ENCODE measurements around the gene GJB5. TPM values are rescaled to one million over a fixed set of nuclear protein-coding genes. Genes with fewer than 3 reads are reported as not detected.
"Not testable (repeated sequence)": the region's sequence is repeated elsewhere in the genome, so short reads cannot be mapped to it uniquely, and the experiment has no call there.

The GJB5 gene
- polyA plus RNA-seq (ENCODE audit: insufficient read depth in 1 of 5, insufficient read length in 5 of 5, low replicate concordance in 1 of 5), result under 1 TPM in 4 of 5 donors, not detected in 1; 0.11 to 0.36 (median 0.17) TPM
- long read RNA-seq, donor 1, result 0 reads
- long read RNA-seq, donor 2, result 0 reads
- long read RNA-seq, donor 3, result 0 reads
- long read RNA-seq, donor 4, result 0 reads
- long read RNA-seq, donor 5, result 0 reads
- long read RNA-seq, donor 6, result 0 reads
- long read RNA-seq, donor 7, result 0 reads
- long read RNA-seq, donor 8, result 0 reads

DNA sequence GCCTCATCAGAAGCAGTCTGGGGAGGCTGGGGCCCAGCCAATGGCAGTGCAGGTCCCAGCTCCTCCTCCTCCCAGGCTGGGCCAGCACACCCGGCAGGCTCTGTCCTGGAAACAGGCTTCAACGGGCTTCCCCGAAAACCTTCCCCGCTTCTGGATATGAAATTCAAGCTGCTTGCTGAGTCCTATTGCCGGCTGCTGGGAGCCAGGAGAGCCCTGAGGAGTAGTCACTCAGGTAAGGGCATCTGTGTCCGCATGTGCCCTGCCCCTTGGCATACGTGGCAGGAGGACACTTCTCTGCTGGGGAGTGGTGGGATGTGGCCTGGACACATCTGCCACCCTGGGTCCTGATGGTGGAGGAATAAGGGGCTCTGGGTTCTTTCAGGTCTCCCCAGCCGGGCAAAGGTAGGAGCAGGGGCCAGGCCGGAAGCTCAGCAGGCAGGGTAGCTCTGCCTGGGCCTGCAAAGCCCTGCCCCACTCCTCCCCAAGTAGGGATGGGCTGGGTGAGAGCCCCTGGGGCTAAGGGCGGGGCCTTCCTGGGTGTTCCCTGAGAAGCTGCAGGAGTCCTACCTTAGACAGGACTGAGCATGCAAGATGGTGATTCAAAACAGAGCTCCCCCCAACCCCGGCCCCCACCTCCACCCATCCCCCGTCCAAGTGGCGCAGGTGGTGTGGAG is at the start of gene GJB5:
GJB5 (plus strand) TSS at position 84 of the 674 bp plus-strand sequence. CDS start 2,284 bp downstream, outside the sequence.
- DNase-seq, result no peak

DNA sequence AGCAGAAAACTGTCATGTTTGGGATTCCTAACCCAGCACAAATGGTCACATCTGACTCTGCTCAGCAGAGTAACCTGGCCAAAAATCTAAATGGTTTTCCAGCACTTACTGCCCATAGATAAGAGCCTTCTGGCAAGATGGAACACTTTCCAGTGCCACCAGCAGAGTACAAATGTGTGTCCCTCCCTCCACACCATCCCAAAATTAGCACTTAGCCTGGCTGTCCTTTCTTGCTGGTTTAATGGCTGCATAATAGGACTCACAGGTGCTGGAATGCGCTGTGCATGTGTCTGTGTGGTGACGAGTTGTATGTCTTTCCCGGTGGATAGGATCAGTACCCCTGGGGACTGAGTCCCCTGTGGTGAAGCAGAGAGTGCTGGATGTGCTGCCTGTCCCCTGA is 49.8 kb upstream of the GJB5 start:
- no peak for DNase-seq

DNA sequence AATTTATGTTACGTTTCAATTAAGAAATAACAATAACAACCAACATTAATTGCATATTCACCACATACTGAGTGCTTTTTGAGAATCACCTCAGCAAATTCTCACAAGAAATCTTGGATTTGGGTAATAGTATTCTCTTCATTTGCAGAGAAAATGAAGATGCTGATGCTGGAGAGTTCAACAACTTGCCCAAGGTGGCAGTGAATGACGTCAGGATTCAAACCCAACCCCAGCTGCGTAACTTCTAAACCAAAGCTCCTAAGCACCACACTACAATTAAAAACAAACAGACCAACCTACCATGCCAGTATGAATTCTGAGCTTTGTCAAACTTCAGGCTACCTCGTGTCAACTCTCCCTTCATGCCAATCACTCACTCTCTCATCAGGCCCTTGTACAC is 46.7 kb upstream of the GJB5 start:
- DNase-seq, result no peak

DNA sequence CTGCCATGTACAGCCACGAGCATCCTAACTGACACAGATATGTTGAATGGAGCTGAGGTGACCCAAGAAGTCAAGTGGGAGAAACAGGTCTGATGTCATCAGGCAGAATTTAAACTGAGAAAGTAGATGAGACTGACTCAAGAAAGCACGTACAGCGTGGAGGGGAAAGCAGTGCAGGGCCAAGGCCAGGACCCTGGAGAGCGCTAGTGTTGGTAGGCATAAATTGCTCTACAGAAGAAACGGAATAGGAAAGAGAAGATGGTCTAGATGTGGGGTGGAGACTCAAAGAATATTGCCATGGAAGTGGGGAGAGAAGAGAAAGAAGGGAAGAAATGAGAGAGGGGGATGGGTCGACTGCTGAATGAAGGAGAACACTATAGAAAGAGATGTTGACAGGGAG is 45.3 kb upstream of the GJB5 start:
- DNase-seq, result no peak

DNA sequence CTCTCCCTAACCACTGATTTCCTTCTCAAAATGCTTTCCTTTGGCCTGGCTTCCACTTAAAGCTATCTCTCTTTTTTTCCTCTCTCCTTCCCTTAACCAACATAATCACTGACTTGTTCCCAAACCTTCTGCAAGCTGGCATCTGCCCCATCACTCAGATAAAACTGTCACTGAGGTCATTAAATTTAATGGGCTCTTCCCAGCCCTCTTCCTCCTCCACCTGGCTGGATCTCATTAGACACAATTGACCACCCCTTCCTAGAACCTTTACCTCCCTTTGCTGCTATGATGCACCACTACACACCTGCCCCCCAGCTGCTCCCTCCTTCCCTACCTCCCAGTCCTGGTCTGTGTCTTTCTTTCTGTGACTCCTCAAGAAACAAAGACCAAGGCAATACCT is 44.0 kb upstream of the GJB5 start:
- DNase-seq, result no peak

DNA sequence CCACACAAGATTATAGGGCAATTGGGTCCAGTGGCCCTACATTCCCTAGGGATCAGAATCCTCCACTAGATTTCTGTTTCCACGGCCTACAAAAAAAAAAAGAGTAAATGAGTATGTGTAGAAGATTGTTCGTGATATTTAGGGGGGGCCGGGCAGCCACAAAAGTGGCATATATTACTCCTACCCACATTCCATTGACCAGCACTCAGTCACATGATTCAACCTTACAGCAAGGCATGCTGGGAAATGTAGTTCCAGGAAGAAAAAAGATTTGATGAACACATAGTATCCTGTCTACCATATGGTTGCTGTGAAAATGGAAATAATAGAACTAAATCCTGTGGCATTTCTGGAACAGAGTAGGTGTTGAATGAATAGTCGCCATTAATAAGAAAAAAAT is 43.4 kb upstream of the GJB5 start:
- no peak for DNase-seq

DNA sequence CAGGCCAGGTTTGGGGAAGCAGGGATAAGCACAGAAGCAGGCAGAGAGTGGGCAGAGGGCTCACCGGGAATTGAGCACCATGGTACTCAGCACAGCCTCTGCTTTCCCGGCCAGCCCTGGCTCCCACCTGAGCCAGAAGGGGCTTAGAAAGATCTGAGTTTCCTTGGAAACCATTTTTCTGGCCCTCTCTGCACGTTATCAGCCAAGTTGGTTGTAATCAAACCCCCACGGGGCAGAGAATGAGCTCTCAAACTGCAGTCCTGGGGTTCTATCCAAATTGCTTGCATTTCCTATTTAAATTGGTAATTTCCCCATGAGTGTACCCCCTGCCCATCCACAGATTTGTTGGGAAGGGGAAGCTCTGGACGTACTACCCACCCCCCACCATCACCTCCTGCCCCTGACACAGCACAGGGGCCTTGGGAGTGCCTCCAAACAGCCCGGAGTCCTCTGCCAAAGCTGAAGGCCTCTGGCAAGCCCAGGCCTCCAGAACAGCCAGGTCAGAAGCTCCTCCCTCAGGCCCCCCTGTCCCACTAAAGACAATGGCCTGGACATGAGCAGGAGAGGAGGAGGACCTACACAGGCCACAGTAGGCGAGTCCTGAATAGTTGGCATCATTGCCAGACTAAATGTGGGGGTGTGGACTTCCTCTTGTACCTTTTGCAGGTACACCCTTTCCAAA is 42.7 kb upstream of the GJB5 start:
- no peak for DNase-seq

DNA sequence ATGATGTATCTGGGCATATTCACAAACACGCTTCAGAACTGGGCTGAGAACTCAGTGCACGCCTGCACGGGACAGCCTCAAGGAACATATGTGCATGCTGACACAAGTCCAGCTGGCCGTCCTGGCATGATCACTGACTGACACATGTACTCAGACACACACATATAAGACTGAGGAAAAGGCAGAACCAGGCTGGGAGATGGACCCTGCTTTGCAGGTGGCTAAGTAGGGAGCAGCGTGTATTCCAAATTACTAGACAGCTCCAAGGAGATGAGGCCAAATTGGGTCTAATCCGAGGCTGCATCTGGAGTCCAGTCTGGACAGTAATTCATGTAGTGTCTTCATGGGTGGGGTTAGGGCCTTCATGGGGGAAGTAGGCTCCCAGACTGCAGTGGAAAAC is 41.4 kb upstream of the GJB5 start:
- DNase-seq, result no peak

DNA sequence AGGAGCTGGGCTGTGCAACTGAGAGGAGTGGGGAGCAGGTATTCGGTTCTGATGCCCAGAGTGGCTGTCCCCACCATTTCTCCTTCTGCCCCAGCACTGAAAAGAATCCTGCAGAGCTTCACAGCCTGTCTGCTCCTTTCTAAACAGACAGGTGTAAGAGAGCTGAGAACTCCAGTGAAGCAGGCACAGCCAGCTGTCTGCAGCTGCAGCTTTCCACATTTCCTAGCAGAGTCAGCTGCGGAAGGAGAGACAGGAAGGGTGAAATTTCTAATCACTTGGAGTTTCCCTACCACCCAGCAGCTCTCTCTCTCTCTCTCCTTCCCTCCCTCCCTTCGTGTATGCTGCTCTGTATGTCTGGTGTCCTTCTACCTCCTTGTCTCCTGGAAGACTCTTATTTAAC is 40.5 kb upstream of the GJB5 start:
- DNase-seq, result no peak

DNA sequence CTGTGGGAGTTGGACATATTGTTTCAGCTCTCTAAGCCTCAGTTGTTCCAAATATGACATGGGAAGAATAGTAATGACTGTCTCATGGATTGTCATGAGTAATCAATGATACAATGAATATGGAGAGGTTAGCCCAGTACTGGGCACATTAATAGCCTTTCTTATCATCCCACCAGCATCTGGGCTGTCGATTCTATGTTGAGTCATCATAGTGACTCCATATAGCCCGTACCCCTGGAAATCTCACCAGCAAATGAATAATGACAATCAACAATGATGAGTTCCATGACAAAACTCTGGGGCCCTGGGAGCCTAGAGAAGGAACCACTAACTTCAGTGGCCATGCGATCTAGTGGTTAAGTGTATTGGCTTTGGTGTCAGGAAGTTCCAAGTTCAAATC is 39.7 kb upstream of the GJB5 start:
- no peak for DNase-seq

DNA sequence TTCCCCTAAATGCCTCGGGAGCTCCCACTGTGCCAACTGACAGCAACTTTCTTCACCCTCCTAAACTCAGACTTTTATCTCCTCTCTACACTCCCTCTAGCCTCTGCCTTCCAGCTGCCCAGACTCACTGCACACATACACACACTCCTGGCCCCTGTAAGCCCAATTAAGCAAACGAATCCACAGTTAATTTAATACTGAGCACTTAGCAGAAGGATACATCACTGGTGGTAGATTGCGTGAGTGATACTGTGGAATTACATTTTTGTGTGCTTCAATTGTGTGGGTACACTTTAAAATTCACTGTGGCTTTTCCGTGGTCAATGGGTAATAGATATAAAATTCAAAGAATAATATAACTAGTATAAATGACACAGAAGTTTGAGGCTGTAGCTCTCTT is 33.6 kb upstream of the GJB5 start:
- no peak for DNase-seq

DNA sequence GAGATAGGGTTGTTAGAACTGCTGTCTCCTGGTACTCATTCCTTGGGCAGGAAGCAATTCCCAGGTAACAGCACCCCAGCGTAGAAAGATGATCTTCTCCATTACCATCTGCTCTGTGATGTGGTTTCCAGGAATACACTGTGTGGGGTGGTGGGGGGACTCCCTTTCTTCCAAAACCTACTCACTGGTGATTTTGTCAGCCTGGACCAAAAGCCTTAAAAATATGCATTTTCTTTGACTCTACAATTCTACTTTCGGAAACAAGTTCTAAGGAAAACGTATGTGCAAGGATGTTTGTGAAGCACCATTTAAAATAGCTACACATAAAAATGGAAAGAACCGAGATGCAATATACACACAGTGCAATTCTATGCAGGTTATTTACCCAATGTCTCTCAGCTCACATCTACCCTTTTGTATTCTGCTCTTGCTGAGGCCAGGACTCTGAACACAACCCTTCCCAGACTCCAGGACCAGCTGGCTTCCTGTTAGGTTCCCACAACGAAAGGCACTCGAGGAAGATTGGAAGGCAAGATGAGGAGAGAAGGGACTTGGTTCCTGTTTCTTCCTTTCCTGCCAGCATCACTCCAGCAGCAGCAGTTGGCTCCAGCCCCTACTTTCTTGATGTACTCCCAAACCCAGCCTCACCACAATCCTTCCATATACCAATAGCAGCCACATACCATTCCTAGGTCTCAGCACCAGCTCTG is 33.0 kb upstream of the GJB5 start:
- no peak for DNase-seq

DNA sequence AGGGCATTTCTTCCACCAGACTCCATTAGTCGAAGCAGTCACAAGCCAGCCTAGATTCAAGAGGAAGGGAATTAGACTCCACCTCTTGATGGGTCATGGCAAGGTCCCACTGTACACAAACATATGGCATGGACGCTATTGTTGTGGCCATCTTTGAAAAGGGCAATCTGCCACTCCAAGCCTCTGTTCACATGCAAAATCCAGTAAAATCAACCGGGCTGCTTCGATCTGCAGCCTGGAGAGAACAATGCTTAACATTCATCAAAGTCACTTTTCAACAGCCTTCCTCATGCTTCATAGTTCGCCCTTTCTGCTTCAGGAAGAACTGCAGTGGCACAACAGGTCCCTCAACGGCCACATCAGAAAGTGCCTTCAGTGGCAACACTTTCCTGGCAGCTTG is 28.0 kb upstream of the GJB5 start:
- DNase-seq, result no peak

DNA sequence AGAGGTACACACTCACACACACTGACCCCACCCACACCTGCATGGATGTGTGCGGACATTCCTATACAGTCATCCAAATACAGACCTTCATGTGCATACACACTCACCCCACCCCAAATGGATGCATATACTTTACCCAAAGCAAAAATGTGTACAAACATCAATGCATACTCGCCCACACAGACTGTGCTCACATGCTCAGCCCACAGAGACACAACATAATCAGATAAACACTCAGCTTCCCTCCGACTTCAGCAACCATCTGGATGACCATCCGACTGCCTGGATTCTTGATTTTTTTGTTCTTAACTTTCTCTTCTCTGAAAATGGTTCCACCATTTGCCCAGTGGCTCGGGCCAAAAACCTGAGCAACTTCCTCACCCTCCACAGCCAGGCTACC is 24.4 kb upstream of the GJB5 start:
- no peak for DNase-seq

DNA sequence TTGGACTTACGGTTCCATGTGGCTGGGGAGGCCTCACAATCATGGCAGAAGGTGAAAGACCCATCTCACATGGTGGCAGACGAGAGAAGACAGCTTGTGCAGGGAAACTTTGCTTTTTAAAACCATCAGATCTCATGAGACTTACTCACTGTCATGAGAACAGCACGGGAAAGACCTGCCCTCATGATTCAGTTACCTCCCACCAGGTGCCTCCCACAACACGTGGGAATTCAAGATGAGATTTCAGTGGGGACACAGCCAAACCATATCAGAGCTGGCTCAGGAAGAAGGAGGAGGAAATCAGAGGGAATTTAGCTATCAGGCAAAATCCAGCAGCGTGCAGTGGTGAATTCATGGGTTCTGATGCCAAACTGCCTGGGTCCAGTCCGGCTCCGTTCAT is 22.0 kb upstream of the GJB5 start:
- DNase-seq, result not testable (repeated sequence)

DNA sequence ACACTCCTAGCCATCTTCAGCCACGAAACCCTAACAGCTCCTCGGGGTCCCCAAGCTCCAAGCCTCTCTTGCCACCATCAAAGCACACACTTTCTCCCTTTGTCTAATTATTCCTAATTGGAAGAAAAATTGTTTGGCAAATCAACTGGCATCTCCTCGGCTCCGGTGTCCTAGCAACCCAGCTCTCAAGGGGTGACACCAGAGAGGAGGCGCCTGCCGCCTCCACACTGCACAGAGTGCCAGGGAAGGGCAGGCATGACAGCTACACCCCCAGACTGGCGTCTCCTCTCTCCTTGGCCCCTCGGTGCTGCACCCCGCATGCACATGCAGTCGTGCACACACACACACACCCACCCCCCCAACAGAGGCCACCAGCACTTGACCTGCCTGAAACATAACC is 18.2 kb upstream of the GJB5 start:
- no peak for DNase-seq

DNA sequence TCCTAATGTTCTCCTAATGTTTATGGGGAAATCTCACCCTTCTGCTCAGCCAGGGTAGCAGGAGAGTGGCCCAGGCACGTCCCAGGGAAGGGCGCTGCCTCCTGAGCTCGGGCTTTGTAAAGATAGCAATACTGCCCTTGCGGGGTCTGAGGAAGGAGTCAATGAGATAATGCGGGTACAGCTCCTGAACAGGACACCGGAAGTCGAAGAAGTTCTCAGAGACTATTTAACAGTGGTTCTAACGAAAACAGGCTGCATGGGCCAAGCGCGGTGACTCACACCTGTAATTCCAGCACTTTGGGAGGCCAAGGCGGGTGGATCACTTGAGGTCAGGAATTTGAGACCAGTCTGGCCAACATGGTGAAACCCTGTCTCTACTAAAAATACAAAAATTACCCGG is 17.6 kb upstream of the GJB5 start:
- not testable (repeated sequence) for DNase-seq

DNA sequence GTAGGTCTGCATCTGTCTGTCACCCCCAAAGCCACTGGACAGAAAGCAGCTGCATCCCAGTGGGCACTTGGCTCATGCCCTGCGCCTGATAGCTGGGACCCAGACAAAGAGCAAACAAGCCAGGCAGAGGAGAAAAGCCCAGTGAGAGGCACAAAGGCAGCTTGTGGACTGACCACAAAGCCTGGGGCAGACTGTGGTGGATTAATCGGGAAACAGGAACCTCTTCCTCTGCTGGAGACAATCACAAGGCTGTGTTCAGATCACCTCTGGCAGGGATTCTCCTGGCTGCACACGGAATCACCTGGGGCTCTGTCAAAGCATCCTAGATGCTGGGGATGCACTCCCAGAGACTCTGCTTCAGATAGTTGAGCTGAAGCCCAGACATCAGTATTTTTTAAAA is 15.2 kb upstream of the GJB5 start:
- no peak for DNase-seq

DNA sequence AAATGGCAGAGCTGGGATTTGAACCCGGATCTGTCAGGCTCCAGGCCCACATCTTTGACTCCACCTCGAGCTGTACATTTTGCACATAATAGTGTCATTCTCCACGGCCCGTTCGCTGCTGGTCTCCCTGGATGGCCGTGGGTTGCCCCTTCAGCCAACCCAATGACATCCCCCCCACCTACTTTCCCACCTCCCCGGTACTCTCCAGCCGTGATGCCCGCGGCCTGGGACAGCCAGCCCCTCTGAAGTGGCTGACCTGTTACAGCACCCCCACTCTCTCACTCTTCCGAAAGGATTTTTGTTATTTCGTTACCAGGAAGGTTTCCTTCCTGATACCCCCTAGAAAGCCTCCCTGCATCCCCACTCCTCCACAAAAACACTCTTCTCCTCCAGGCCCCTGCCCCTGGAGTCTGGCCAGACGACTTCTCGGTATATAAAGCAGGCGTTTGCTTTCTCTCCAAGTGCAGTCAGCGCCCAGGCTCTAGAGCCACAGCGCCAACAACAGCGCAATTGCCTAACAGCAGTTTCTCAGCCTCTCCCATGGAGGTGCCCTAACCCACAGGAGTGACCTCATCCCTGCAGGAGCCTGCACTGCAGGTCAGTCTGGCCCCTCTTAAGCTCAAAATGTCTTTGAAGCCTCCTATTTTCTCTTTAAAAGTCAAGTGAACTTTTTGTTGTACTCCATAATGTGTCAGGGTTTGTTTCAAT is 14.5 kb upstream of the GJB5 start:
- DNase-seq, result no peak

DNA sequence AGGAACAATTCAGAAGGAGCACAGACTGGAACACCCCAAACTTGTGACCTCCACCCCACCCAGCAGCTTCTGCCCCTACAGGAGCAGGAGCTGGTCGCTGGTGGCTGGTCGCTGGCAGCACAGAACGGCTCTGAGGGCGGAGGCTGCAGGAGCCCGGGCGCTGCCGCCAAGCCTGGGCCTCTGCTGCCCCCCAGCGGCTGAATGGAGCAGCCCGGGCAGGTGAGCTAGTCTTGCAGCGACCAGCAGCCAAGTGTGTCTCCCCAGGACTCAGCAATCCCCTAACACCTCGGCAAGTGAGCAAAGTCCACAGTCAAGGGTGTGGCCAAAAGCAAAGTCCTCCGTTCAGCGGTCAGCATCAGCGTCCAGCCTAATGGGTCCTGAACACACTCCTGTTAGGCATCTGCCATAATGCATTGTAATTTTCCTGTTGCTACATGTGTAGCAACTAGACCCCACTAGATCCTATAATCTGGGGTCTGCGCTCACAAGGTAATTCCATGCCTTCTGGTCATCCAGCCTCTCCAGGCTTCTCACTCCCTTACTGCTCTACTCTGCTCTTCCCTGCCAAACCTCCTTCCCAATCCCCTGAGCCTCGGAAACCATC is 12.1 kb upstream of the GJB5 start:
- DNase-seq, result peak; percentile 30 to 51

DNA sequence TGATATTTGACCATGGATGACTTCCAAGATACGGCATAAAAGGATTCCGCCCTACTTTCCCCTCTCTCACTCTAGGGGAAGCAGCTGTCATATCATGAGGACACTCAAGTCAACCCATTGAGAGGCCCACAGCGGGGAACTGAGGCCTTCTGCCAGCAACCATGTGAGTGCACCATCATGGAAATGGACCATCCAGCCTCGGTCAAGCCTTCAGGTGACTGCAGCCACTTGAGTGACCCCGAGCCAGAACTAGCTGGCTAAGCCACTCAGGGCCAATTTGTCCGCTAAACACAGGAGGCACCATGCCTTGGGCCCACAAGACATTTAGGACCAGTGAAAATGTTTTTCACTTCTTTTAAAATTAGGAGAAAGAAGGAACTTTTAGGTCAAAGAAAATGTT is 11.1 kb upstream of the GJB5 start:
- no peak for DNase-seq

DNA sequence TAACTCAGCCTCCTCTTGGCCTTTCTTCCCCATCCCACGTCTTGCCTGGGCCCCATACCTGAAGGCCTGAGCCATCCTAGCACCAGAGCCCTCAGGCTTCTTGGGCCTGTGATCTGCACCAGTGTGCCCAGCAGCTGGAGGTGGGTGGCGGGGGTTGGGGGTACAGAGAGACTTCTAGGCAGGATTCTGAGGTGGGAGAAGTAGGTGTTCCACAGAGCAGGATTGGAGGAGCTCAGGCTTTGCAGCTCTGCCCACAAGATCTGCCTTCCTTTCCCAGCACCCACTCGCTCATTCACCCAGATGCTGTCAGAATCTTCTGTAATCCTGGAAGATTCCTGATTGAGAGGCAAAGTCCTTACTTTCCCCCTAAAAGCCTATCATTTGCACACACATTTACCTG is 10.0 kb upstream of the GJB5 start:
- DNase-seq, result no peak
